HG02763 (cell line): ENCODE data around the gene PGK1.

ENCODE experiments used
- ATAC-seq: cut with Tn5 transposase; IDR thresholded peaks from one replicate; pipeline ENCODE4 v1.9.1; 2021; ENCODE audit warnings: mild to moderate bottlenecking, moderate library complexity; ENCODE audit not compliant: unreplicated experiment

PGK1 gene

GRCh38 chrX:78165425-78165824 is 61.4 kb downstream of the PGK1 start:
- no peak for ATAC-seq

- no peak for ATAC-seq
These were observed 64.0 kb downstream of the PGK1 start for GRCh38 chrX:78168065-78168464.
